Activated B cell treated with CpG ODN at 0.5 μM for 24 hours (primary cell): ENCODE measurements around the gene BLM. TPM values are rescaled to one million over a fixed set of nuclear protein-coding genes. Genes with fewer than 3 reads are reported as not detected.
A peak's percentile ranks its signal among the peaks of the same experiment; 100 is the strongest.

Experiments used
- ATAC-seq: fragments of 200-7000 bp; cut with Tn5 transposase; one replicate; pipeline ENCODE4 v1.10.0; 2021; ENCODE audit warnings: low read depth, mild to moderate bottlenecking, moderate library complexity
- CTCF ChIA-PET: fragments of 350-600 bp; sonication (Branson Sonifier 250); formaldehyde crosslinking; loops from one replicate; lab custom pipeline; 2021; ENCODE audit warnings: antibody characterized with exemption; lab: Charles Lee
- POLR2A ChIA-PET: fragments of 350-600 bp; sonication (Branson Sonifier 250); formaldehyde crosslinking; loops from one replicate; lab custom pipeline; 2021; ENCODE audit warnings: antibody characterized with exemption; lab: Charles Lee
- DNase-seq: peaks from one replicate; pipeline ENCODE4 v3.0.0; 2022
- H3K27ac Mint-ChIP-seq: one replicate; pipeline ENCODE4 v1.8.0; 2020; ENCODE audit warnings: mixed read lengths
- H3K27me3 Mint-ChIP-seq: one replicate; pipeline ENCODE4 v1.8.0; 2021; ENCODE audit warnings: mixed read lengths
- H3K36me3 Mint-ChIP-seq: one replicate; pipeline ENCODE4 v1.8.0; 2021; ENCODE audit warnings: low read depth, mixed read lengths
- H3K4me1 Mint-ChIP-seq: one replicate; pipeline ENCODE4 v1.8.0; 2021; ENCODE audit warnings: mixed read lengths
- H3K4me3 Mint-ChIP-seq: one replicate; pipeline ENCODE4 v1.8.0; 2020; ENCODE audit warnings: mild to moderate bottlenecking, mixed read lengths
- H3K9me3 Mint-ChIP-seq: one replicate; pipeline ENCODE4 v1.8.0; 2020; ENCODE audit warnings: mixed read lengths
- CTCF ChIP-seq: fragments of 200-600 bp; IDR thresholded peaks from one replicate; pipeline ENCODE4 v1.8.0; 2022; ENCODE audit warnings: antibody characterized with exemption, mild to moderate bottlenecking
- intact Hi-C: fragments of 100-400 bp; cut with micrococcal nuclease; formaldehyde crosslinking; loops from one replicate; pipeline ENCODE4 v1.15.1; 2024
- total RNA-seq: library from RNA; stranded (reverse); gene quantifications from 2 replicates; pipeline ENCODE4 v1.2.3, GENCODE V29; 2022

Gene BLM
- total RNA-seq, 1 donor from 2014 or later = 23.4 TPM

GRCh38 chr15:90836296-90836871, 119.2 kb downstream of the BLM start:
- no peaks in the 10 kb centered on the region for H3K27me3 Mint-ChIP-seq
- ATAC-seq (no peak), DNase-seq (no peak)
- no peaks in the 10 kb centered on the region for H3K9me3 Mint-ChIP-seq
- H3K36me3 Mint-ChIP-seq = no peaks in the 10 kb centered on the region
- H3K4me1 Mint-ChIP-seq = peaks cover 39% of the 10 kb centered on the region
- H3K27ac Mint-ChIP-seq = no peak overlapping the region
- no peak overlapping the region for H3K4me3 Mint-ChIP-seq
- ChIA-PET POLR2A (no interaction called here), CTCF (no interaction called here)
- intact Hi-C loops = no loop called here
- TF ChIP-seq CTCF = no peak

GRCh38 chr15:90837094-90837493, 119.9 kb downstream of the BLM start:
- no peaks in the 10 kb centered on the region for H3K27me3 Mint-ChIP-seq
- no peaks in the 10 kb centered on the region for H3K36me3 Mint-ChIP-seq
- TF ChIP-seq CTCF = no peak
- ATAC-seq (no peak), DNase-seq (no peak)
- ChIA-PET CTCF (interaction anchor here (1.3 kb wide), 1 partner anchor 48 kb away, joined by 4 read pairs; no protein-coding TSS in a partner anchor), POLR2A (interaction anchor here (0.8 to 2.9 kb wide), 4 partner anchors 9 to 60 kb away, joined by 3 to 15 read pairs (median 8); no protein-coding TSS in a partner anchor)
- peaks cover 39% of the 10 kb centered on the region for H3K4me1 Mint-ChIP-seq
- H3K27ac Mint-ChIP-seq = no peak overlapping the region
- H3K9me3 Mint-ChIP-seq = no peaks in the 10 kb centered on the region
- intact Hi-C loops = no loop called here
- H3K4me3 Mint-ChIP-seq = peak overlapping the region; percentile 0

GRCh38 chr15:90838139-90838538, 121.0 kb downstream of the BLM start:
- Mint-ChIP-seq H3K27ac (no peak overlapping the region), H3K27me3 (no peaks in the 10 kb centered on the region), H3K36me3 (no peaks in the 10 kb centered on the region), H3K4me1 (peaks cover 39% of the 10 kb centered on the region), H3K9me3 (no peaks in the 10 kb centered on the region), H3K4me3 (peak overlapping the region; percentile 62)
- peak; percentile 64 for DNase-seq
- TF ChIP-seq CTCF = no peak
- CTCF ChIA-PET = interaction anchor here (1.0 to 1.3 kb wide), 3 partner anchors 33 to 94 kb away, joined by 3 to 5 read pairs (median 4); partner anchors contain the start of gene HDDC3
- POLR2A ChIA-PET = interaction anchor here (0.6 to 2.9 kb wide), 12 partner anchors 8 to 190 kb away, joined by 3 to 15 read pairs (median 5); partner anchors contain the start of gene BLM
- intact Hi-C loops = loop anchor here (1.0 to 2.0 kb wide), 3 partner anchors 9 to 15 kb away; no protein-coding TSS in a partner anchor
- peak; percentile 89 for ATAC-seq

GRCh38 chr15:90838544-90838943, 121.4 kb downstream of the BLM start:
- no peaks in the 10 kb centered on the region for H3K36me3 Mint-ChIP-seq
- DNase-seq = no peak
- ATAC-seq = peak; percentile 26
- no peak for TF ChIP-seq CTCF
- H3K4me1 Mint-ChIP-seq = peaks cover 41% of the 10 kb centered on the region
- H3K4me3 Mint-ChIP-seq = peak overlapping the region; percentile 62
- CTCF ChIA-PET = interaction anchor here (1.0 to 1.3 kb wide), 4 partner anchors 29 to 93 kb away, joined by 3 to 5 read pairs (median 4); partner anchors contain the start of gene HDDC3
- intact Hi-C loops = loop anchor here (1.0 to 2.0 kb wide), 3 partner anchors 9 to 14 kb away; no protein-coding TSS in a partner anchor
- POLR2A ChIA-PET = interaction anchor here (0.6 to 2.9 kb wide), 13 partner anchors 9 to 321 kb away, joined by 3 to 15 read pairs (median 5); partner anchors contain the start of gene BLM
- H3K27ac Mint-ChIP-seq = no peak overlapping the region
- H3K9me3 Mint-ChIP-seq = no peaks in the 10 kb centered on the region
- no peaks in the 10 kb centered on the region for H3K27me3 Mint-ChIP-seq
